ENCODE data around the gene MAFG. TPM values are rescaled to one million over a fixed set of nuclear protein-coding genes. Genes with fewer than 3 reads are reported as not detected.

The MAFG gene
- total RNA-seq (2014; rRNA removed; shearing (Covaris generic); ENCODE audit: low replicate concordance), result 10.9 and 14.9 TPM in 2 replicates

- H3K36me3 ChIP-seq (ENCODE audit: insufficient read depth, low read length), result no peaks in the 10 kb centered on the region
- DNase-seq, result peak; percentile 97
- H3K9me3 ChIP-seq (ENCODE audit: low read length), result no peaks in the 10 kb centered on the region
- H3K4me3 ChIP-seq (ENCODE audit: low read length), result peak within 1 kb of the TSS; percentile 81
- H3K4me2 ChIP-seq (ENCODE audit: low read depth, low read length, poor library complexity, severe bottlenecking), result peak within 1 kb of the TSS; percentile 96
- peak within 1 kb of the TSS; percentile 69 for H3K27ac ChIP-seq (ENCODE audit: low read length)
- peak within 1 kb of the TSS; percentile 72; the same call in 1 of the 2 replicates for H2AFZ ChIP-seq (ENCODE audit: low read length)
- H4K20me1 ChIP-seq (ENCODE audit: insufficient read depth, low read depth, low read length), result peaks cover 17% of the 10 kb centered on the region; the same call in 1 of the 2 replicates
- H3K9me2 ChIP-seq (replicated peaks; ENCODE audit: insufficient read depth, low read length), result no peaks in the 10 kb centered on the region
- H3K79me2 ChIP-seq (ENCODE audit: low read length), result peaks cover 38% of the 10 kb centered on the region
- H3K4me1 ChIP-seq (ENCODE audit: low read length), result peaks cover 31% of the 10 kb centered on the region
- peak within 1 kb of the TSS; percentile 96 for H3K9ac ChIP-seq (ENCODE audit: low read length)
- H3K27me3 ChIP-seq (ENCODE audit: low read length), result no peaks in the 10 kb centered on the region
Measured at GRCh38 chr17:81927653-81928543, at the start of gene MAFG. TSS of gene MAFG (minus strand) at chr17:81927735. CDS start at chr17:81923185, 4,550 bp downstream.

- Histone ChIP-seq H3K9me3 (ENCODE audit: low read length) (no peaks in the 10 kb centered on the region), H2AFZ (ENCODE audit: low read length) (peak overlapping the region; percentile 98), H3K4me1 (ENCODE audit: low read length) (peaks cover 18% of the 10 kb centered on the region), H3K4me2 (ENCODE audit: low read depth, low read length, poor library complexity, severe bottlenecking) (peak overlapping the region; percentile 100), H3K27me3 (ENCODE audit: low read length) (no peaks in the 10 kb centered on the region), H4K20me1 (ENCODE audit: insufficient read depth, low read depth, low read length) (no peaks in the 10 kb centered on the region), H3K36me3 (ENCODE audit: insufficient read depth, low read length) (no peaks in the 10 kb centered on the region), H3K9me2 (replicated peaks; ENCODE audit: insufficient read depth, low read length) (no peaks in the 10 kb centered on the region), H3K9ac (ENCODE audit: low read length) (peak overlapping the region; percentile 100), H3K27ac (ENCODE audit: low read length) (0 out of 2 replicates have a peak overlapping the region, but pooled peaks have one; percentile 42), H3K4me3 (ENCODE audit: low read length) (peak overlapping the region; percentile 100), H3K79me2 (ENCODE audit: low read length) (peaks cover 16% of the 10 kb centered on the region)
- peak; percentile 64 for DNase-seq
Measured at GRCh38 chr17:81976332-81977210, 49.0 kb upstream of the MAFG start.

- H3K9ac ChIP-seq (ENCODE audit: low read length), result no peak overlapping the region
- no peaks in the 10 kb centered on the region for H3K27me3 ChIP-seq (ENCODE audit: low read length)
- no peak overlapping the region for H3K4me3 ChIP-seq (ENCODE audit: low read length)
- H3K9me2 ChIP-seq (replicated peaks; ENCODE audit: insufficient read depth, low read length), result no peaks in the 10 kb centered on the region
- no peak for DNase-seq
- H2AFZ ChIP-seq (ENCODE audit: low read length), result no peak overlapping the region
- no peak overlapping the region for H3K27ac ChIP-seq (ENCODE audit: low read length)
- no peaks in the 10 kb centered on the region for H3K36me3 ChIP-seq (ENCODE audit: insufficient read depth, low read length)
- H3K79me2 ChIP-seq (ENCODE audit: low read length), result peaks cover 5% of the 10 kb centered on the region
- H4K20me1 ChIP-seq (ENCODE audit: insufficient read depth, low read depth, low read length), result no peaks in the 10 kb centered on the region
- no peak overlapping the region for H3K4me2 ChIP-seq (ENCODE audit: low read depth, low read length, poor library complexity, severe bottlenecking)
- no peaks in the 10 kb centered on the region for H3K9me3 ChIP-seq (ENCODE audit: low read length)
- peaks cover 15% of the 10 kb centered on the region for H3K4me1 ChIP-seq (ENCODE audit: low read length)
Measured at GRCh38 chr17:81973432-81973831, 45.9 kb upstream of the MAFG start.

GRCh38 chr17:81968850-81969812, 41.6 kb upstream of the MAFG start:
- Histone ChIP-seq H3K79me2 (ENCODE audit: low read length) (no peaks in the 10 kb centered on the region), H4K20me1 (ENCODE audit: insufficient read depth, low read depth, low read length) (no peaks in the 10 kb centered on the region), H3K36me3 (ENCODE audit: insufficient read depth, low read length) (no peaks in the 10 kb centered on the region), H3K9me2 (replicated peaks; ENCODE audit: insufficient read depth, low read length) (no peaks in the 10 kb centered on the region), H3K9ac (ENCODE audit: low read length) (no peak overlapping the region), H3K9me3 (ENCODE audit: low read length) (no peaks in the 10 kb centered on the region), H3K4me1 (ENCODE audit: low read length) (peaks cover 23% of the 10 kb centered on the region), H3K27me3 (ENCODE audit: low read length) (no peaks in the 10 kb centered on the region), H3K4me2 (ENCODE audit: low read depth, low read length, poor library complexity, severe bottlenecking) (no peak overlapping the region), H2AFZ (ENCODE audit: low read length) (no peak overlapping the region), H3K27ac (ENCODE audit: low read length) (no peak overlapping the region), H3K4me3 (ENCODE audit: low read length) (no peak overlapping the region)
- no peak for DNase-seq

DNA sequence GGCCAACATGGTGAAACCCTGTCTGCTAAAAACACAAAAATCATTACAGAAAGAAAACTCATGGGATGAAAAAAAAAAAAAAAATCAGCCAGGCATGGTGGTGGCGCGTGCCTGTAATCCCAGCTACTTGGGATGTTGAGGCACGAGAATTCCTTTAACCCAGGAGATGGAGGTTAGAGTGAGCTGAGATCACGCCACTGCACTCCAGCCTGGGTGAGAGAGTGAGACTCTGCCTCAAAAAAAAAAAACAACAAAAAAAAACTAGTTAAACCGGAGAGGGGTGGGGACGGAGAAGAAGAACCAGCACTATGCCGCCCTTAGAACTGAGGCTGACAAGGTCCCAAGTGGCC, 40.8 kb upstream of the MAFG start:
- Histone ChIP-seq H3K79me2 (ENCODE audit: low read length) (no peaks in the 10 kb centered on the region), H2AFZ (ENCODE audit: low read length) (peak overlapping the region; percentile 94; the same call in 1 of the 2 replicates), H3K4me1 (ENCODE audit: low read length) (peaks cover 23% of the 10 kb centered on the region), H4K20me1 (ENCODE audit: insufficient read depth, low read depth, low read length) (no peaks in the 10 kb centered on the region), H3K9ac (ENCODE audit: low read length) (peak overlapping the region; percentile 71), H3K9me3 (ENCODE audit: low read length) (no peaks in the 10 kb centered on the region), H3K27me3 (ENCODE audit: low read length) (no peaks in the 10 kb centered on the region), H3K36me3 (ENCODE audit: insufficient read depth, low read length) (no peaks in the 10 kb centered on the region), H3K27ac (ENCODE audit: low read length) (no peak overlapping the region), H3K4me2 (ENCODE audit: low read depth, low read length, poor library complexity, severe bottlenecking) (peak overlapping the region; percentile 75), H3K9me2 (replicated peaks; ENCODE audit: insufficient read depth, low read length) (no peaks in the 10 kb centered on the region), H3K4me3 (ENCODE audit: low read length) (peak overlapping the region; percentile 62; the same call in 1 of the 2 replicates)
- DNase-seq, result no peak

DNA sequence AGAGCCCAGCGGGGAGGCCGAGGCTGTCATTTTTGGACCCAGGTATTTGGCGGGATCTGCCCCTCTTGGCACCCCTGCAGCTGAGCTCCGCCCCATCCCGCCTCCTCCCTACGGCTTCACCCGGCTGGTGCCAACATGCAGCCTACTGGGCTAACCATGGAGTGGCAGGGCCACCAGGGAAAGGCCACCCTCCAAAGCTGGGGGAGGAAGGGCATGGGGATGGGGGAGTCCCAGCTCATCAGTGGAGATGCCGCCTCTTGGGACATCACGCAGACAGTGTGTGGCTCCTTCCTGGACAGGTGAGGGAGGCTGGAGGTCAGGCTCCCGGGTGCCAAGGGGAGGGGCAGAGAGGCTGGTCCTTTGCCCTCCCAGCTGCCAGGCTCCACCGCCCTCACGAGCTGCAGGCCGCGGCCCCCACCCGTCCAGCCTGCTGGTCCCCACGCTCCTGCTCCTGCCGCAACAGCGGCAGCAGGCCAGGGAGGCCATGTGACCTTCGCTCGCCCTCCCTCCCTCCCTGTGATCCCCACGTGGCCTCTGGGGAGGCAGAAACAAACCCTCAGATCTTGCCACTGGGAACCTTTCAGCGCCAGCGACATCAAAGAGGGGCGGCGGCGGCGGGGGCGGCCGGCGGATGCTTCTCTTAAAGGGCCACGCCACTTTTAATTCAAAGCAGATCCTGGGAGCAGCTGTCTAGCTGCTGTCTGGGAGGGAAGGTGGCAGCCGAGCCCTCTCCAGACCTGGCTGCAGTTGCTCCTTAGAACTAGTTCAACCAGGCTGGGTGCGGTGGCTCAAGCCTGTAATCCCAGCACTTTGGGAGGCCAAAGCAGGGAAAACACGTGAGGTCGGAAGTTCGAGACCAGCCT, 40.2 kb upstream of the MAFG start:
- H2AFZ ChIP-seq (ENCODE audit: low read length), result peak overlapping the region; percentile 94
- no peaks in the 10 kb centered on the region for H3K27me3 ChIP-seq (ENCODE audit: low read length)
- no peaks in the 10 kb centered on the region for H3K79me2 ChIP-seq (ENCODE audit: low read length)
- H4K20me1 ChIP-seq (ENCODE audit: insufficient read depth, low read depth, low read length), result no peaks in the 10 kb centered on the region
- peak overlapping the region; percentile 62 for H3K4me3 ChIP-seq (ENCODE audit: low read length)
- DNase-seq, result peak; percentile 90
- no peaks in the 10 kb centered on the region for H3K9me3 ChIP-seq (ENCODE audit: low read length)
- H3K27ac ChIP-seq (ENCODE audit: low read length), result no peak overlapping the region
- peak overlapping the region; percentile 75 for H3K4me2 ChIP-seq (ENCODE audit: low read depth, low read length, poor library complexity, severe bottlenecking)
- no peaks in the 10 kb centered on the region for H3K9me2 ChIP-seq (replicated peaks; ENCODE audit: insufficient read depth, low read length)
- peaks cover 23% of the 10 kb centered on the region for H3K4me1 ChIP-seq (ENCODE audit: low read length)
- no peaks in the 10 kb centered on the region for H3K36me3 ChIP-seq (ENCODE audit: insufficient read depth, low read length)
- H3K9ac ChIP-seq (ENCODE audit: low read length), result peak overlapping the region; percentile 71

GRCh38 chr17:81967244-81967532, 39.7 kb upstream of the MAFG start:
- Histone ChIP-seq H3K4me2 (ENCODE audit: low read depth, low read length, poor library complexity, severe bottlenecking) (peak overlapping the region; percentile 75), H3K36me3 (ENCODE audit: insufficient read depth, low read length) (no peaks in the 10 kb centered on the region), H3K27ac (ENCODE audit: low read length) (no peak overlapping the region), H3K79me2 (ENCODE audit: low read length) (no peaks in the 10 kb centered on the region), H3K9ac (ENCODE audit: low read length) (peak overlapping the region; percentile 71), H3K4me1 (ENCODE audit: low read length) (peaks cover 23% of the 10 kb centered on the region), H3K9me2 (replicated peaks; ENCODE audit: insufficient read depth, low read length) (no peaks in the 10 kb centered on the region), H4K20me1 (ENCODE audit: insufficient read depth, low read depth, low read length) (no peaks in the 10 kb centered on the region), H2AFZ (ENCODE audit: low read length) (peak overlapping the region; percentile 94), H3K9me3 (ENCODE audit: low read length) (no peaks in the 10 kb centered on the region), H3K4me3 (ENCODE audit: low read length) (peak overlapping the region; percentile 62; the same call in 1 of the 2 replicates), H3K27me3 (ENCODE audit: low read length) (no peaks in the 10 kb centered on the region)
- no peak for DNase-seq
